Breast epithelium (tissue), 3 donors: ENCODE measurements around the gene NEBL.

ENCODE experiments used
- POLR2A ChIP-seq: fragments of 450-650 bp; IDR thresholded peaks from one replicate; pipeline ENCODE4 v1.6.1; 2016; ENCODE audit warnings: antibody characterized with exemption, mild to moderate bottlenecking, moderate library complexity
- POLR2AphosphoS5 ChIP-seq, 3 donors: sonication (generic); formaldehyde crosslinking; IDR thresholded peaks; one replicate each; pipeline ENCODE4 v1.6.1; 2017; ENCODE audit warnings: antibody characterized with exemption in 3 of 3
- TF ChIP-seq, protein P1 (sequence below), 3 donors: fragments of 450-650 bp; IDR thresholded peaks; one replicate each; pipeline ENCODE4 v1.5.1; 2016 to 2017; ENCODE audit warnings: antibody characterized with exemption in 3 of 3, mild to moderate bottlenecking in 3 of 3, moderate library complexity in 3 of 3

- TF ChIP-seq, protein P1, sequence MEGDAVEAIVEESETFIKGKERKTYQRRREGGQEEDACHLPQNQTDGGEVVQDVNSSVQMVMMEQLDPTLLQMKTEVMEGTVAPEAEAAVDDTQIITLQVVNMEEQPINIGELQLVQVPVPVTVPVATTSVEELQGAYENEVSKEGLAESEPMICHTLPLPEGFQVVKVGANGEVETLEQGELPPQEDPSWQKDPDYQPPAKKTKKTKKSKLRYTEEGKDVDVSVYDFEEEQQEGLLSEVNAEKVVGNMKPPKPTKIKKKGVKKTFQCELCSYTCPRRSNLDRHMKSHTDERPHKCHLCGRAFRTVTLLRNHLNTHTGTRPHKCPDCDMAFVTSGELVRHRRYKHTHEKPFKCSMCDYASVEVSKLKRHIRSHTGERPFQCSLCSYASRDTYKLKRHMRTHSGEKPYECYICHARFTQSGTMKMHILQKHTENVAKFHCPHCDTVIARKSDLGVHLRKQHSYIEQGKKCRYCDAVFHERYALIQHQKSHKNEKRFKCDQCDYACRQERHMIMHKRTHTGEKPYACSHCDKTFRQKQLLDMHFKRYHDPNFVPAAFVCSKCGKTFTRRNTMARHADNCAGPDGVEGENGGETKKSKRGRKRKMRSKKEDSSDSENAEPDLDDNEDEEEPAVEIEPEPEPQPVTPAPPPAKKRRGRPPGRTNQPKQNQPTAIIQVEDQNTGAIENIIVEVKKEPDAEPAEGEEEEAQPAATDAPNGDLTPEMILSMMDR (IDR thresholded peaks at IDR 0.05): no peak
- TF ChIP-seq POLR2A: no peak
- TF ChIP-seq POLR2AphosphoS5 (IDR thresholded peaks at IDR 0.05): no peak
Observed at GRCh38 chr10:20744821-20745220, 152.3 kb downstream of the NEBL start.
